ENCODE results near the gene PNRC2.

GRCh38 chr1:23924601-23925000 lies 35.0 kb upstream of the PNRC2 start:
- no peak for TF ChIP-seq CTCF (IDR thresholded peaks at IDR 0.05)
- no peak for TF ChIP-seq POLR2A (IDR thresholded peaks at IDR 0.05)

All from Peyer's patch (tissue), 4 donors.